ENCODE results near the gene FAM47E. TPM values are rescaled to one million over a fixed set of nuclear protein-coding genes. Genes with fewer than 3 reads are reported as not detected.

The FAM47E gene
- total RNA-seq, 1 donor from 2014 or later = not detected

GRCh38 chr4:76260571-76260970 is 9.1 kb downstream of the FAM47E start:
- H3K9me3 Mint-ChIP-seq = no peaks in the 10 kb centered on the region
- ChIA-PET CTCF (no interaction called here), POLR2A (no interaction called here)
- H3K36me3 Mint-ChIP-seq (ENCODE audit: low read depth) = no peaks in the 10 kb centered on the region
- H3K4me3 Mint-ChIP-seq = no peak overlapping the region
- intact Hi-C loops (cut with micrococcal nuclease) = no loop called here
- no peak overlapping the region for H3K27ac Mint-ChIP-seq
- no peaks in the 10 kb centered on the region for H3K4me1 Mint-ChIP-seq
- DNase-seq (no peak), ATAC-seq (ENCODE audit: low read depth) (no peak)
- no peak for TF ChIP-seq CTCF (IDR thresholded peaks at IDR 0.05)
- peaks cover 6% of the 10 kb centered on the region for H3K27me3 Mint-ChIP-seq

GRCh38 chr4:76265631-76266218 is 14.2 kb downstream of the FAM47E start:
- no peak for TF ChIP-seq CTCF (IDR thresholded peaks at IDR 0.05)
- ChIA-PET CTCF (no interaction called here), POLR2A (no interaction called here)
- Mint-ChIP-seq H3K27me3 (peaks cover 2% of the 10 kb centered on the region), H3K27ac (no peak overlapping the region), H3K36me3 (ENCODE audit: low read depth) (no peaks in the 10 kb centered on the region), H3K9me3 (no peaks in the 10 kb centered on the region), H3K4me1 (no peaks in the 10 kb centered on the region), H3K4me3 (no peak overlapping the region)
- DNase-seq (no peak), ATAC-seq (ENCODE audit: low read depth) (no peak)
- intact Hi-C loops (cut with micrococcal nuclease) = no loop called here

GRCh38 chr4:76266627-76267026 is 15.1 kb downstream of the FAM47E start:
- ATAC-seq (ENCODE audit: low read depth) (no peak), DNase-seq (no peak)
- no peaks in the 10 kb centered on the region for H3K4me1 Mint-ChIP-seq
- POLR2A ChIA-PET = no interaction called here
- CTCF ChIA-PET = no interaction called here
- no peak for TF ChIP-seq CTCF (IDR thresholded peaks at IDR 0.05)
- no peaks in the 10 kb centered on the region for H3K9me3 Mint-ChIP-seq
- H3K4me3 Mint-ChIP-seq = no peak overlapping the region
- H3K27me3 Mint-ChIP-seq = peaks cover 6% of the 10 kb centered on the region
- H3K36me3 Mint-ChIP-seq (ENCODE audit: low read depth) = no peaks in the 10 kb centered on the region
- no peak overlapping the region for H3K27ac Mint-ChIP-seq
- intact Hi-C loops (cut with micrococcal nuclease) = no loop called here

- intact Hi-C loops (cut with micrococcal nuclease) = no loop called here
- H3K4me1 Mint-ChIP-seq = no peaks in the 10 kb centered on the region
- ATAC-seq (ENCODE audit: low read depth) = no peak
- no peak for TF ChIP-seq CTCF (IDR thresholded peaks at IDR 0.05)
- ChIA-PET POLR2A (no interaction called here), CTCF (interaction anchor here (1.0 kb wide), 1 partner anchor 88 kb away, joined by 3 read pairs; no protein-coding TSS in a partner anchor)
- no peak overlapping the region for H3K27ac Mint-ChIP-seq
- no peaks in the 10 kb centered on the region for H3K36me3 Mint-ChIP-seq (ENCODE audit: low read depth)
- peaks cover 3% of the 10 kb centered on the region for H3K27me3 Mint-ChIP-seq
- H3K9me3 Mint-ChIP-seq = no peaks in the 10 kb centered on the region
- no peak for DNase-seq
- H3K4me3 Mint-ChIP-seq = no peak overlapping the region
Measured at GRCh38 chr4:76267811-76268210, 16.3 kb downstream of the FAM47E start.

GRCh38 chr4:76270244-76271175 is 19.0 kb downstream of the FAM47E start:
- no peaks in the 10 kb centered on the region for H3K9me3 Mint-ChIP-seq
- intact Hi-C loops (cut with micrococcal nuclease) = no loop called here
- ATAC-seq (ENCODE audit: low read depth) = no peak
- POLR2A ChIA-PET = no interaction called here
- no peak overlapping the region for H3K4me3 Mint-ChIP-seq
- H3K36me3 Mint-ChIP-seq (ENCODE audit: low read depth) = no peaks in the 10 kb centered on the region
- H3K27me3 Mint-ChIP-seq = peaks cover 8% of the 10 kb centered on the region
- H3K27ac Mint-ChIP-seq = no peak overlapping the region
- DNase-seq = no peak
- CTCF ChIA-PET = no interaction called here
- TF ChIP-seq CTCF (IDR thresholded peaks at IDR 0.05) = no peak
- no peaks in the 10 kb centered on the region for H3K4me1 Mint-ChIP-seq
